Subcutaneous abdominal adipose tissue (tissue), 5 donors: ENCODE data around the gene BAIAP3.
"Not testable (repeated sequence)": the region's sequence is repeated elsewhere in the genome, so short reads cannot be mapped to it uniquely, and the experiment has no call there.

Experiments used
- H3K27ac ChIP-seq: one replicate; pipeline ENCODE4 v1.7.0; 2013; ENCODE audit warnings: low read depth, mild to moderate bottlenecking, inconsistent platforms, low read length, moderate library complexity
- H3K27me3 ChIP-seq, 5 donors: one replicate each; pipeline ENCODE4 v1.7.0; 2013; ENCODE audit warnings: low read length in 5 of 5, inconsistent platforms in 1 of 5; ENCODE audit not compliant: control insufficient read depth in 5 of 5, insufficient read depth in 4 of 5
- H3K36me3 ChIP-seq, 5 donors: one replicate each; pipeline ENCODE4 v1.7.0; 2013; ENCODE audit warnings: low read length in 5 of 5; ENCODE audit not compliant: control insufficient read depth in 5 of 5, insufficient read depth in 5 of 5
- H3K4me1 ChIP-seq, 5 donors: one replicate each; pipeline ENCODE4 v1.7.0; 2013; ENCODE audit warnings: low read length in 5 of 5, mild to moderate bottlenecking in 3 of 5, moderate library complexity in 1 of 5; ENCODE audit not compliant: control insufficient read depth in 5 of 5, insufficient read depth in 5 of 5
- H3K4me3 ChIP-seq, 5 donors: one replicate each; pipeline ENCODE4 v1.7.0; 2013; ENCODE audit warnings: low read length in 5 of 5, low read depth in 1 of 5
- H3K9ac ChIP-seq, 5 donors: one replicate each; pipeline ENCODE4 v1.7.0; 2013; ENCODE audit warnings: low read length in 5 of 5, mild to moderate bottlenecking in 4 of 5, moderate library complexity in 3 of 5
- H3K9me3 ChIP-seq, 5 donors: one replicate each; pipeline ENCODE4 v1.7.0; 2013; ENCODE audit warnings: low read length in 5 of 5; ENCODE audit not compliant: control insufficient read depth in 5 of 5
- donor health status: healthy.
- donor health status: healthy.
- donor health status: healthy.
- donor health status: healthy.
- donor health status: healthy.

BAIAP3 gene

DNA sequence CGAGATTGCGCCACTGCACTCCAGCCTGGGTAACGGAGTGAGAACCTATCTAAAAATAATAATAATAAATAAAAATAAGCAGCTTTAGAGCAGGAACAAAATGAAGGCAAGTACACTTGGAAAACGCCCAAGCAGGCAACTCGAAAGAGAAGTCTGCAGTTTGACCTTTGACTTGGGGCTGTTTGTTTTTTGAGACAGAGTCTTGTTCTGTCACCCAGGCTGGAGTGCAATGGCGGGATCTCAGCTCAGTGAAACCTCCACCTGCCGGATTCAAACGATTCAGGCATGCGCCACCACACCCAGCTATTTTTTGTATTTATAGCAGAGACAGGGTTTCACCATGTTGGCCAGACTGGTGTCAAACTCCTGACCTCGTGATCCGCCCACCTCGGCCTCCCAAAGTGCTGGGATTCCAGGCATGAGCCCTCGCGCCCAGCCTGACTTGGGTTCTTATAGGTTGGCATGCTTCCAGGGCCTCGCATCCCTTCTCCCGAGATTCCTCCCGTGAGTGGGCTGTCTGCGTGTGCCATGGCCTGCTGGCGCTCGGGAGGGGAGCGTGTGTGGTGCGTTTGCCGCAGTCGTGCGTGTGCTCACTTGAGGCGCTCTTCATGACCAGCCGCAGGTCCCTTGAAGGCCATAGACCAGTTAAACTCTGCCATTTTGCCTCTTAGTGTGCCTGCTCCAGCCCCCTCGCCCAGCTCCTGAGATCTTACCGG, 42.4 kb upstream of the BAIAP3 start:
- peaks cover 39 to 70% (median 51%) of the 10 kb centered on the region in 5 donors for H3K27me3 ChIP-seq
- no peak overlapping the region for H3K4me3 ChIP-seq
- H3K9me3 ChIP-seq = no peaks in the 10 kb centered on the region
- no peaks in the 10 kb centered on the region for H3K36me3 ChIP-seq
- no peak overlapping the region for H3K27ac ChIP-seq
- no peak overlapping the region for H3K9ac ChIP-seq
- H3K4me1 ChIP-seq = no peaks in the 10 kb centered on the region

- Histone ChIP-seq H3K36me3 (no peaks in the 10 kb centered on the region), H3K4me3 (no peak overlapping the region), H3K27me3 (peaks cover 33 to 66% (median 46%) of the 10 kb centered on the region in 5 donors), H3K27ac (no peak overlapping the region), H3K9ac (no peak overlapping the region), H3K4me1 (no peaks in the 10 kb centered on the region), H3K9me3 (no peaks in the 10 kb centered on the region)
These were observed 41.9 kb upstream of the BAIAP3 start for GRCh38 chr16:1291576-1291974.

DNA sequence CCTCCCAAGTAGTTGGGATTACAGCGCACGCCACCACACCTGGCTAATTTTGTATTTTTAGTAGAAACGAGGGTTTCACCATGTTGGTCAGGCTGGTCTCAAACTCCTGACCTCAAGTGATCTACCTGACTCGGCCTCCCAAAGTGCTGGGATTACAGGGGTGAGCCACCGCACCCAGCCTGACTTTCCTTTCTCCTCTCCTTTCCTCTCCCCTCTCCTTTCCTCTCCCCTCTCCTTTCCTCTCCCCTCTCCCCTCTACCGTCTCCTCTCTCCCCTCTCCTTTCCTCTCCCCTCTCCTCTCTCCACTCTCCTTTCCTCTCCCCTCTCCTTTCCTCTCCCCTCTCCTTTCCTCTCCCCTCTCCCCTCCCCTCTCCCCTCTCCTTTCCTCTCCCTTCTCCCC, 41.2 kb upstream of the BAIAP3 start:
- not testable (repeated sequence) for H3K4me1 ChIP-seq, H3K9me3 ChIP-seq, H3K4me3 ChIP-seq, H3K27ac ChIP-seq, H3K36me3 ChIP-seq, H3K9ac ChIP-seq
- peaks cover 32 to 68% (median 46%) of the 10 kb centered on the region in 5 donors for H3K27me3 ChIP-seq

- peaks cover 28 to 62% (median 42%) of the 10 kb centered on the region in 5 donors for H3K27me3 ChIP-seq
- H3K27ac ChIP-seq, H3K9ac ChIP-seq, H3K4me3 ChIP-seq, H3K4me1 ChIP-seq, H3K36me3 ChIP-seq, H3K9me3 ChIP-seq: not testable (repeated sequence)
These were observed 40.6 kb upstream of the BAIAP3 start for GRCh38 chr16:1292808-1293207.

- Histone ChIP-seq H3K4me3 (no peak overlapping the region), H3K36me3 (no peaks in the 10 kb centered on the region), H3K9ac (no peak overlapping the region), H3K4me1 (no peaks in the 10 kb centered on the region), H3K9me3 (no peaks in the 10 kb centered on the region), H3K27me3 (peaks cover 19 to 52% (median 37%) of the 10 kb centered on the region in 5 donors), H3K27ac (no peak overlapping the region)
These were observed 39.4 kb upstream of the BAIAP3 start for GRCh38 chr16:1293921-1294656.

- Histone ChIP-seq H3K36me3 (no peaks in the 10 kb centered on the region), H3K9me3 (no peaks in the 10 kb centered on the region), H3K4me3 (no peak overlapping the region), H3K27ac (no peak overlapping the region), H3K4me1 (peaks cover 0 to 1% (median 0%) of the 10 kb centered on the region in 5 donors), H3K27me3 (peaks cover 21 to 55% (median 38%) of the 10 kb centered on the region in 5 donors), H3K9ac (no peak overlapping the region)
These were observed 38.0 kb upstream of the BAIAP3 start for GRCh38 chr16:1295465-1295864.

DNA sequence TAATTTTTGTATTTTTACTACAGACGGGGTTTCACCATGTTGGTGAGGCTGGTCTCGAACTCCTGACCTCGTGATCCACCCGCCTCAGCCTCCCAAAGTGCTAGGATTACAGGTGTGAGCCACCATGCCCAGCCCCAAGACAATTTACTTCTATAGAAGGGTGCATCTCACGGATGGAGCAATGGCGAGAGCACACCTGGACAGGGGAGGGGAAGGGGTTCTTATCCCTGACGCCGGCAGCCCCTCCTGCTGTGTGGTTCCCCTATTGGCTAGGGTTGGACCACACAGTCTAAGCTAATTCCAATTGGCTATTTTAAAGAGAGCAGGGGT, 36.8 kb upstream of the BAIAP3 start:
- H3K4me1 ChIP-seq, H3K9me3 ChIP-seq, H3K36me3 ChIP-seq, H3K4me3 ChIP-seq, H3K27ac ChIP-seq, H3K9ac ChIP-seq: not testable (repeated sequence)
- H3K27me3 ChIP-seq = peaks cover 21 to 48% (median 38%) of the 10 kb centered on the region in 5 donors

GRCh38 chr16:1297018-1297696, 36.3 kb upstream of the BAIAP3 start:
- Histone ChIP-seq H3K36me3 (no peaks in the 10 kb centered on the region), H3K27me3 (peaks cover 22 to 43% (median 37%) of the 10 kb centered on the region in 5 donors), H3K27ac (no peak overlapping the region), H3K4me3 (no peak overlapping the region), H3K4me1 (peaks cover 0 to 8% (median 7%) of the 10 kb centered on the region in 5 donors), H3K9me3 (no peaks in the 10 kb centered on the region), H3K9ac (no peak overlapping the region)

DNA sequence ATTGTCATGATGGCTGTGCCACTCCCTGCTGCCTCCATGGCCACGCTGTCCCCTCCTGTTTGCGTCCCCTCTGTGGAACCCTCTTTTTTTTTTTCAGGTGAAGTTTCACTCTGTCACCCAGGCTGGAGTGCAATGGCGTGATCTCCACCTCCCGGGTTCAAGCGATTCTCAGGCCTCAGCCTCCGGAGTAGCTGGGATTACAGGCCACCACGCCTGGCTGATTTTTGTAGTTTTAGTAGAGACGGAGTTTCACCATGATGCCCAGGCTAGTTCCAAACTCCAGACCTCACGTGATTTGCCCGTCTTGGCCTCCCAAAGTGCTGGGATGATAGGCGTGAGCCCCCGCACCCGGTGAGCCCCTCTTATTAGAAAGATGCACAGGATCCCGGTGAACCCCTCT, 35.0 kb upstream of the BAIAP3 start:
- Histone ChIP-seq H3K27me3 (peaks cover 22 to 44% (median 36%) of the 10 kb centered on the region in 5 donors), H3K4me1 (peaks cover 0 to 8% (median 7%) of the 10 kb centered on the region in 5 donors), H3K9ac (no peak overlapping the region), H3K9me3 (no peaks in the 10 kb centered on the region), H3K4me3 (no peak overlapping the region), H3K36me3 (no peaks in the 10 kb centered on the region), H3K27ac (no peak overlapping the region)
